ENCODE data around the gene RTN4R. TPM values are rescaled to one million over a fixed set of nuclear protein-coding genes. Genes with fewer than 3 reads are reported as not detected.

Gene RTN4R
- total and polyA plus RNA-seq, 2 of the 8 experiments (the other 6 are each of a cell fraction or from before 2014, with no cell fraction given): 21.8 to 41.3 TPM

GRCh38 chr22:20230777-20231420, 37.2 kb downstream of the RTN4R start:
- no peak for TF ChIP-seq ZNF274 (IDR thresholded peaks at IDR 0.05; ENCODE audit: borderline replicate concordance, extremely low read depth, low read length)
- TF ChIP-seq HDAC6 (IDR thresholded peaks at IDR 0.05; ENCODE audit: low read depth, low read length): no peak
- TF ChIP-seq E2F6 (IDR thresholded peaks at IDR 0.05): no peak
- TF ChIP-seq PHF8 (conservative IDR thresholded peaks at IDR 0.05; ENCODE audit: low read depth, low read length): no peak
- TF ChIP-seq JUND (IDR thresholded peaks at IDR 0.05; ENCODE audit: low read length): no peak
- no peak for TF ChIP-seq KDM1A (IDR thresholded peaks at IDR 0.05; ENCODE audit: borderline replicate concordance, low read length)
- no peak overlapping the region; the same call in 1 of the 2 replicates for H3K27ac ChIP-seq (ENCODE audit: low read depth, low read length)
- no peak overlapping the region for H3K14ac ChIP-seq (ENCODE audit: insufficient read length)
- H3K27me3 ChIP-seq (replicated peaks in 1 of 4; ENCODE audit: control insufficient read depth in 3 of 4, extremely low read depth in 1 of 4, insufficient read depth in 3 of 4, low read length in 3 of 4): no peaks in the 10 kb centered on the region
- H3K56ac ChIP-seq (replicated peaks; ENCODE audit: insufficient read length, low read depth, low read length): no peak overlapping the region
- no peak overlapping the region for H2BK20ac ChIP-seq (ENCODE audit: low read length)
- no peaks in the 10 kb centered on the region for H4K20me1 ChIP-seq (replicated peaks in 1 of 2; ENCODE audit: control insufficient read depth in 1 of 2, insufficient read depth in 2 of 2, low read length in 2 of 2)
- H2BK5ac ChIP-seq (ENCODE audit: low read depth, low read length): no peak overlapping the region
- H4K91ac ChIP-seq (replicated peaks; ENCODE audit: insufficient read length, low read length): no peak overlapping the region
- H3K23ac ChIP-seq (ENCODE audit: insufficient read length): no peak overlapping the region
- H3K4me3 ChIP-seq (ENCODE audit: extremely low read depth in 1 of 4, insufficient read depth in 2 of 4, low read depth in 3 of 4, low read length in 4 of 4): no peak overlapping the region
- no peak overlapping the region for H3K9ac ChIP-seq (replicated peaks in 1 of 4; ENCODE audit: extremely low read depth in 1 of 4, low read depth in 3 of 4, low read length in 3 of 4)
- no peak overlapping the region for H2BK120ac ChIP-seq (replicated peaks; ENCODE audit: low read depth, low read length)
- no peak overlapping the region for H3K18ac ChIP-seq (ENCODE audit: extremely low read depth, low read length)
- H3K4me2 ChIP-seq (ENCODE audit: insufficient read depth in 1 of 2, low read depth in 2 of 2, low read length in 2 of 2): no peak overlapping the region
- H3K9me3 ChIP-seq (ENCODE audit: insufficient read depth in 2 of 2, low read depth in 1 of 2, low read length in 1 of 2): no peaks in the 10 kb centered on the region
- H2AK5ac ChIP-seq (ENCODE audit: low read depth, low read length): peak overlapping the region; percentile 53; the same call in 1 of the 2 replicates
- ChIA-PET POLR2A (ENCODE audit: partially characterized antibody) (interaction anchor here (0.5 to 1.5 kb wide), 2 partner anchors 13 to 17 kb away, joined by 3 read pairs; no protein-coding TSS in a partner anchor), CTCF (ENCODE audit: partially characterized antibody) (interaction anchor here (0.9 to 2.7 kb wide), 6 partner anchors 15 to 77 kb away, joined by 3 to 11 read pairs (median 3); no protein-coding TSS in a partner anchor)
- H3K79me2 ChIP-seq (ENCODE audit: control insufficient read depth in 1 of 2, insufficient read depth in 2 of 2, low read length in 2 of 2): no peaks in the 10 kb centered on the region
- H2BK15ac ChIP-seq (ENCODE audit: low read length): no peak overlapping the region
- H3K23me2 ChIP-seq (ENCODE audit: low read depth, low read length): no peaks in the 10 kb centered on the region
- H4K8ac ChIP-seq (ENCODE audit: extremely low read depth, insufficient read depth, low read length): no peak overlapping the region
- no peak overlapping the region for H4K5ac ChIP-seq (ENCODE audit: insufficient read length, low read depth, low read length)
- H3K79me1 ChIP-seq (ENCODE audit: low read depth, low read length): no peaks in the 10 kb centered on the region
- WGBS, 2 experiments (ENCODE audit: extremely low coverage in 1 of 2, insufficient coverage in 1 of 2, insufficient read length in 1 of 2, insufficient replicate concordance in 2 of 2, low coverage in 1 of 2, low lambda C conversion rate in 2 of 2, missing lambda C conversion rate in 1 of 2): 80% methylated on average over 8 of the region's 11 CpGs; no CpG with 5 or more reads in 1 of the 2 experiments
- FAIRE-seq: no peak
- no peak overlapping the region for H2AFZ ChIP-seq (ENCODE audit: low read length)
- H3K4me1 ChIP-seq (replicated peaks in 1 of 4; ENCODE audit: control insufficient read depth in 3 of 4, insufficient read depth in 4 of 4, low read length in 3 of 4): peaks cover 0 to 1% (median 0%) of the 10 kb centered on the region in 4 experiments; a peak in 2 of 7 replicates
- no peak for DNase-seq (ENCODE audit: low read depth in 1 of 2, low spot score in 2 of 2)
- no peak overlapping the region for H3K4ac ChIP-seq (replicated peaks; ENCODE audit: insufficient read length, low read depth, low read length)
- H3K36me3 ChIP-seq (ENCODE audit: control insufficient read depth in 2 of 4, insufficient read depth in 4 of 4, low read length in 3 of 4): no peaks in the 10 kb centered on the region
- H2BK12ac ChIP-seq (ENCODE audit: low read depth, low read length): no peak overlapping the region

Measured in H1 (cell line).